HG03571 (cell line): ENCODE results near the gene KCNG1.

Experiments used
- ATAC-seq: cut with Tn5 transposase; IDR thresholded peaks from one replicate; pipeline ENCODE4 v1.9.1; 2021; ENCODE audit not compliant: unreplicated experiment

The KCNG1 gene

DNA sequence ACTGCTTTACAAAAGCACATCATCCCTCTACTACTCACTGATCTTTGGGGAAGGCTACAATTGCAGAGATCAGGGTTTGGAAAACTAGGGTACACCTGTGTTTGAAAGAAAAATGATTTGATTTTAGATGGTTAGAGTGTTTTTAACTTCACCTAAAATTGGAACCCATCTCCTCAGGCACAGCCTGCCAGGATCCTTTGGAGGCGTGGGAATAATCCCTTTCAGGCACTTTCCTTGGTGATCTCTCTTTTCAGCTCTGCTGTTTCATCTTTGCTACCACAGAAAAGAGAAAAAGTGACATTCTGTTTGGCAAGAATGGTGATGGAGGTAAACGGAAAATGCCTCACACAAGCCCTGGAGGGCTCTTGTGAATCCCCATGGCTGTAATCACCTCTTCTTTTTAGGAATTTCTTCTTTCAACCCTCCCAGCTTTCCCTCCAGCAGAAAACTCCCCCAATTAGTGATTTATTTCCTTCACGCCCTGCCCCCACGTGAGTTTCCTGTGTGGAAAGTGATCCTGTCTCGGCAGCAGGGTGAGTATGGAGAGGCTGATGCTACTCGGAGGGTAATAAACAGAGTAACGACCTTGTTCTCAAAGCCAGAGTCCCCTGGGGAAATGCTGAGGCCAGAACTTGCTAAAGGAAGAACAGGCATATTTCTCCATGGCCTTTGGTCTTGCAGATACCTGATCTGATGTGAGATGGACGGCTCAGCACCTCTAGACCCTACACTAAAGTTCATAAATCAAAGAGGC lies 9.2 kb downstream of the KCNG1 start:
- no peak for ATAC-seq

DNA sequence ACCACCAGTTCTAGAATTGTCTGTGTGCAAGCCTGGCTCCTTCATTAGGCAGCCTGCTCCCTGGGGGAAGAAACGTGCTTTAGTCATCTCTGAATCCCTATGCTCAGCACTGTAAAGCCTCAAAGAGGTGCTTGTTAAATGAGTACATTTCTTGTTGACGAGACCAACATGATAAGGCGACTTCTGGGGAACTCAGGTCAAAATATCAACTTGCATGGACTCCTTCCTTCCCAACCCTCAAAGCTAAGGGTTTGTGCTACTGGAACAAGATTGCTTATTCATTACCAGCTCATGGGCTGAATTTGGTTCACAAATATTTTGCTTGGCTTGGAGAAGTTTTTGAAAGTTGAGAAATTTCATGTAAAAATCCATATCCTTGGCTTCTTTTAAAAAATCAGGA lies 10.6 kb downstream of the KCNG1 start:
- no peak for ATAC-seq

DNA sequence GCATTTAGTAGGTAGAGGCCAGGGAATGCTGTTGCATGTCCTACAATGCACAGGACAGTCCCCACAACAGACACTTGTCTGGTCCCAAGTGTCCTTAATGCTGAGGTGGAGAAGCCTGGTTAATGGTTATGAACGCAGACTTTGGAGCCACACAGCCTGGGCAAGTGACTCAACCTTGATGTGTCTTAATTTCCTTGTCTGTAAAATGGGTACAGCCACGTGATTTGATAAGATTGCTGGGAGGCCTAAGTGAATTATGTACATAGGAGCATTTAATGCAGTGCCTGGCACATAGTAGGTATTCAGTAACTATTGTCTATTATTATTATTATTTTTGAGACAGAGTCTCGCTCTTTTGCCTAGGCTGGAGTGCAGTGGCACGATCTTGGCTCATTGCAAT lies 11.4 kb downstream of the KCNG1 start:
- ATAC-seq = no peak

DNA sequence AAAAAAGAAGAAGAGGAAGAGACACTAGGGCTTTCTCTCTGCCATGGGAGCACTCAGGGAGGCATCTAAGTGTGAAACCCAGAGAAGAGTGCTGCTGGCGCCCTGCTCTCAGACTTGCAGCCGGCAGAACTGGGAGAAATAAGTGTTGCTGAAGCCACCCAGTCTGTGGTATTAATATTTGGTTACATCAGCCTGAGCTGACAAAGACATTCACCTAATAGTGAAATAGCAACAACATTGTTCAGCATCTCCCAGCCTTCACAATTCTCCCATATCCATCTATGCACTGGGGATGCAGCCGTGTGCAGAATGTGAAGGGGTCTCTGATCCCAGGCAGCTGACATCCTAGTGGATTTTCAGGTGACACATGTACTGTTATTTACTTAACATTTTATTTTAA lies 12.0 kb downstream of the KCNG1 start:
- no peak for ATAC-seq

DNA sequence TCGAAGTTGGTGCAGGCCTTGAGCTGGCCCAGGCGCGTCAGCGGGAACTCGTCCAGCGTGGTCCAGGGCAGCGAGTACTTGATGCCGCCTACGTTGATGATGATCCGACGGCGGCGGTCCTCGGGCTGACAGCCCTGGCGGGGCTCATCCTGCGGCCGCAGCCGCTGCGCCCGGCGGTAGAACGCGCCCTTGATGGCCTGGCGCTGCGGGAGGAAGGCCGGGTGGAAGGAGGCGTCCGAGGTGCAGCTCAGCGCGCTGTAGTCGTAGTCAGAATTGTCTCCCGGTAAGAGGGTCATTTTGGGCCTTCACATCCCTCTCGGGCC lies 12.9 kb downstream of the KCNG1 start:
- ATAC-seq = no peak

DNA sequence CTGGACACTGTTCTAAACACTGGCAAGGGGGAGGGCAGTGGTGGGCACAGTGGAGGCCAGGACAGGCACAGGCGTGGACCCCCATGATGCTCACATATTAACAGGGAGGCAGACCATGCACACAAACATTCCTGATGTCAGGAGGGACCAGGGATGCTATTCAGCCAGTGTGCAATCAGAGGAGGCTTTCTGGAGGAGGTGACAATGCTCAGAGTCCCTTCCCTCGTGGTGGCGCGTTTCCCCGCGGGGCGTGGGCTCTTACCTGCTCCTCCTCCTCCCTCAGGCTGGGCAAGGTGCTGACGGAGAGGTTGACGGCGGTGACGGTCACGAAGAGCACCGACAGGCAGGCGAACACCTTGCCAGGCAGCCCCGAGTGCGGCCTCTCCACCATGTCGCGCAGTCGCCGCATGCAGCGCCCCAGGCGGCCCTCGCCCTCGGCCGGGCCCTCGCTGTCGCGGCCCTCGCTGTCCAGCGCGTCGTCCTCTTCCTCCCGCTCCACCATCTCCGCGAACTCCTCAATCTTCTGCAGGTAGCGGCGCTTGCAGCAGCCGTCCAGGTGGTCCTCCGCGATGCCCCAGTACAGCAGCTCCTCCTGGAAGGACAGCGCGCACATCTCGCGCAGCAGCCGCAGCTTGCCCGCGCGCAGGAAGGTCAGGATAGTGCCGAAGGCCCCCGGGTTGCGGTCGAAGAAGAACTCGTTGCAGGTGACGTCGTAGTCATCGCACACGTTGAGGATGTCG lies 13.4 kb downstream of the KCNG1 start:
- no peak for ATAC-seq

DNA sequence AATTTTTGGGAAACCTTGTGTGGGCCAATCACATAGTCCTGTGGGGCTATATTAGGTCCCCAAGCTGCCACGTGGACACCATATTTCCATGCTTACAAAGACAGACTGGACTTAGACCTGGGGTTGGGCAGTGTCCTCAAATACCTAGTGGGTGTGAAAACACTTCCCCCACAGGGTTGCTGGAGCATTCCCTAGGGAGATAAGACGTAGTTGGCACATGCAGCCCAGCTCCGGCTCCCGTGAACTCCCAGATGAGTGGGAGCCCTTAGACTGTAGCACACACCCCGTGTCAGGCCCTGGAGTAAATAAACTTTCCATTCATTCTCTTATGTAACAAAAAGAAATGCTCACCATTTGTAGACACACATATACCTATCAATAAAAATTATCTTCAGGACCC lies 14.2 kb downstream of the KCNG1 start:
- ATAC-seq = no peak

DNA sequence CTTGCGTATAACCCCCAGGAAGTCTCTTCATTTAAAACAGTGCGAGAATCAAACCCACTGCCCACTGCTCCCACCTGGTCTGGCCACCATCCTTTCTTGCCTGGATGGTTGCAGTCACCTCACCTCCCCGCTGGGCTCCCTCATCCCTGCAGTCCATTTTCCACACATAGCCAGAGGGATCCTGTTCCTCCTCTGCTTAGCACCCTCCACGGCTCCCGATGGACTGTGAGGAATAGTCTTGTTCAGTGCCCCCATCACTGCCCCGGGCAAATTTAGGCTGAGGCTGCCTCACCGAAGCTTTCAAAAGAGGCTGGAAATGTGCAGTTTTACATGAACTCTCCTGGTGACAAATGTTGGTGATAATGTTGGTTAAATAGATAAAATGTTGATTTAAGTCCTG lies 17.7 kb downstream of the KCNG1 start:
- no peak for ATAC-seq

DNA sequence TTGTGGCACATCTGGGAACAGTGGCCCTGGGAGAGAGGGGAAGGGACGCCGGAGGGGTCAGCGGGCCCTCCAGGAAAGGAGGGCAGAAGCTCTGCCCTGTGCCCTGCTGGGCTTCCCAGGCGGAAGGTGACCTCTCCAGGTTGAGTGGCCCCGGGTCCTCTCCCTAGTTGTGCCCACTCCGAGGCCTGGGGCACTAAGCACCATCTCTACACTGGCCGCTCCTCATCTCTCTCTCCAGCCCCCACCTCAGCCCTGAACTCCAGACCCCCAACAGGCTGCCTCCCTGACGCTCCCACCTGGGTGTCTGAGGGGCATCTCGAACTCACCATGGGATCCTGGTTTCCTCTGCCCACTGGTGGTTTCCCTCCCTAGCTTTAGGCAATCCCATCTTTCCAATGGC lies 18.1 kb downstream of the KCNG1 start:
- no peak for ATAC-seq

DNA sequence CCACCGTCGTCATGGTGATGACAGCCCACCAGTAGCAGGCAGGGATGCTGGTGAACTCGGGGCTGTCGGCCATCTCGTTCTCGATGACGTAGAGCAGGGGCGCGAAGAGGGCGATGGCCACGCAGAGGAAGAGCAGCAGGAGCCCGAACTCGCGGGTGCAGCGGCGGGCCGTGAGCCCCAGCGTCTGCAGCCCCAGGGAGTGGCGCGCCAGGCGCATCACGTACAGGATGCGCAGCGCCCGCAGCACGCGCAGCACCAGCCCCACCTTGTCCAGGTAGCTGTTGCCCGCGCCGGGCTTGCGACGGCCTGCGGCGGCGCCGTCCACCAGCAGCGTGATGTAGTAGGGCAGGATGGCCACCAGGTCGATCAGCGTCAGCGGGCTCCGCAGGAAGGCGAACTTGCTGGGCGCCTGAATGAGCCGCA lies 18.6 kb downstream of the KCNG1 start:
- ATAC-seq = no peak

DNA sequence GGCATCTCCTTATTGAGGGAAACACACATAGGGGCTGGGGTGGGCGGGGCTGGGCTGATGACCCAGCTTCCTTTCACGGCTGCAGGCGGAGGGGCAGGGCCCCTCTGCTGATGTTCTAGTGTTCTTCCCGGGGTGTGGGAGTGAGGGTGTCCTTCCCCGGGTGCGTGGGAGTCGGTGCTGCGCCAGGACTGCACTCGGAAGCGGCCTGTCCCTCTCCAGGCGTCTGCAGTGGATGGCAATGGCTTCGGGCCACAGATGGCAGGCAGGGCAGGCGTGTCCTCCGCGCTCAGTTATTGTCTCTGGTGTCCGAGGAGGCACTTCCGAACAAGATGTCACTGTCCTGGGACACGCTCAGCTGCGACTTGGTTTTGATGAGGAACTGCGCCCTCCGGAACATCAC lies 19.2 kb downstream of the KCNG1 start:
- no peak for ATAC-seq

DNA sequence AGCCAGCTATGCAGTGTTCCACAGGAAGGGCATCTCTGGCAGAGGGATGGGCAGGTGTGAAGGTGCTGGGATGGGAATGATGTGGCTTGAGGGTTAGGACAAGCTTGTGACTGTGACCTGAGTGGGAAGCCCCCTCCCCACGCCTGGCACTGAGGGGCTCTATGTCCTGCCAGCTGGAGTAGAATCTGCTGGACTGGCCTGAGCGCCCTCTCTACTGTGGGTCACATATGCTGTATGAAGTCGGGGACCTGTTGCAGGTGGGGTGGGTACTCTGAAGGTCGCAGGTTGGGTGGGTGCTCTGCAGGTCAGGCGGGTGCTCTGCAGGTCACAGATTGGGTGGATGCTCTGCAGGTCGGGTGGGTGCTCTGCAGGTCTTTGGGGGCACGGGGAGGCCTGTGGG lies 20.3 kb downstream of the KCNG1 start:
- no peak for ATAC-seq

DNA sequence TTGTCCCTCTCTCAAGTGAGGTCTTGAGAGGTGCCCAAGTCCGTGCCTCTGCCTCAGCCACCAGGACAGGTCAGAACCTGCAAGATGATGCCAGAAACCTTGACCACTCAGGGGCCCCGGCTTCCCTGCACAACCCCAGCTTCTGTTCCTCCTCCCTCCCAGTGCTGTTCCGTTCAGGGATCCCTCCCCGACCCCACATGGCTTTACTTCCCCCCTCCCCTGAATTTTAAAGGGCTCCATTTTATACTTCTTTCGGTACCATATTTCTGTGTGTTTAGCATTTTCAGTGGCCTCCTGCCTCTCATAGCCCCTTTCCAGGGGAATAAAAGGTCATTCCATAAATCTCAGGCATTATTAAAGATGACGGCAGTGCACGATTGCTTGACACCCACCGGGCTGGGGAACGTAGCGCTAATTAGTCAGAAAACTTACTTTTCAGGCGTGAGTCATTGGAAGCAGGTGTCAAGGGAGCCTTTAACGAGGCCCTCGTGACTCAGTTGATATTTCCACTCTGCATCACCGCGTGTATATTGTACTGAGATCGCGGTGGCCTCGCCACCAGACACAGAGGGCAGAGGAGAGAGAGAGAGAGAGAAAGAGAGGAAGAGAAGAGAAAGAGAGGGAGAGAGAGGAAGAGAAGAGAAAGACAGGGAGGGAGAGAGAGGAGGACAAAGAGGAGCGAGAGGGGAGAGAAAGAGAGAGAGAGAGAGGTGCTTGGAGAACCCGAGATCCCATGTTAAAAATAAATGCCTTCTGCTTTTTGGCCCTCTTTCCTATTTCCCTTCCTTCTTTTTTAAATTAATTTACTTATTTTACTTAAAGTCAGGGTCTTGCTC lies 21.3 kb downstream of the KCNG1 start:
- ATAC-seq = no peak

DNA sequence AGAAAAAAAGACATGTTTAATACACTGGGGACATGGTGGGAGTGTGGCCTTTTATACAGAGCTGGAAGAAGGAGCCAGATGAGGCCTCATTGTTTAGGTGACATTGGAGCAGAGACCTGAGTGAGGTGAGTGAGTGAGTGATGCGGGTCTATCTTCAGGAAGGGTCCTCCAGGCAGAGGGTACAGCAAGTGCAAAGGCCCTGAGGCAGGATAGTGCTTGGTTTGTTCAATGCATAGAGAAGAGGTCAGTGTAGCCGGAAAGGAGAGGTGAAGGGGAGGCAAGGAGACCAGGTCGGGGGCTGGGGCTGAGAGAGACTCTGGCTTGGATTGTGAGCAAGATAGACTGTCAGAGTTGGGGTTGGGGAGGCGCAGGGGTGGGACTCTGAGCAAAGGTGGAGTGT lies 23.6 kb downstream of the KCNG1 start:
- ATAC-seq = no peak

DNA sequence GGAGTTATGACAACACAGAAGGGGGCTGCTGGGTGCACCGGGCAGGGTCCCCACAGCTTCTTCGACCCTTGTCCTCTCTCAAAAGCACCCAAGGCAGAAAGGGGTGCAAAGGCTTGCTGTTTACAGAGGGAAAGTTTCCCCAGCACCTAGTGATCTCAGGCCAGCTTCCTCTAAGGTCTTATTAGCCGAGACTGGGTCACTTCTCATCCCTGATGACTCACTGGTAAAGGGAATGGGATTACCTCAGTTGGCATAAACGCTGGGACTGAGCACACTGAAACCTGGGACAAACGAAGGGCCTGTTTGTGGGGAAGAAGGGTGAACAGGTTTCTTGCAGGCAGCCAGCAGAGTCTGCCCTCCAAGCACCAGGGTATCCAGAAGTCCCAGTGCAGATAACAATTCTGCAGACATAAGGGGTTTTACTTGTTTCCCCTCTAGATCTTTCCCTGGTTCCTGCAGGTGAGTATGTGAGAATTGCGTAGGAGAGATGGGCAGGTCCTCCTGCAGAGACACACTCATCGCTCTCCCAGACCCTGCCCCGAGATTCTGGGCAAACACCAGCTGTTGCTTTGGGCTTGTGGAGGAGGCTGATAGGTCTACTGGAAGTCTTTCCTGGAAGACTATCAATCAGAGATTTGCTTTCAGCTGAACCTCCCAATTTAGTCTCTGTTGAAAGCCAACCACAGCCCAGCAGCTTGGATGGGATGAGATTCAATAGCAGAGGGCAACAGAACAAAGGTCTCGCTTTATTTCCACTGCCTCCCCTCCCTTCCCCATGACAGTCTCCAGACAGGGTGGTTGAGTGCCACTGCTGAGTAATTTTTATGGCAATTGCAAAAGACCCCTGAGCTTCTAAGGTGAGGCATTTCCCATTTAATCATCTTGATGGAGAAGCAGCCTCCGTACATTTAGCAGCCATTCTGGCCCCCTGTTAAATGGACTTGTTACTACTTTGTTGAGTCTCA lies 25.7 kb downstream of the KCNG1 start:
- no peak for ATAC-seq

DNA sequence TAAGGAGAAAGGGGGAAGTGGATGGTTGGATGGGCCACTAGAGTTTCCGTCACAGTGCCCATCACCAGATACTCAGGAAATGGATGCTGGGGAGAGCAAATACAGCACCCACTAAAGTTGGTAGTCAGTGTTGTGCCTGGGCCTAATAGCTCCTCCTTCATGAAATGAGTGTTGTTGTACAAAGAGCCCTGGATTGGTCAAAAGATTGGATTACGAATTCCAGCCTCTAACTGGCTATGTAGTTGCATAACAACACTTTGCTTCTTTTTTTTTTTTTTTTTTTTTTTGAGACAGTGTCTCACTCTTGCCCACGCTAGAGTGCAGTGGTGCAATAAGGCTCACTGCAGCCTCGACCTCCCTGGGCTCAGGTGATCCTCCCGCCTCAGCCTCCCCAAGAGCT lies 27.4 kb downstream of the KCNG1 start:
- no peak for ATAC-seq

DNA sequence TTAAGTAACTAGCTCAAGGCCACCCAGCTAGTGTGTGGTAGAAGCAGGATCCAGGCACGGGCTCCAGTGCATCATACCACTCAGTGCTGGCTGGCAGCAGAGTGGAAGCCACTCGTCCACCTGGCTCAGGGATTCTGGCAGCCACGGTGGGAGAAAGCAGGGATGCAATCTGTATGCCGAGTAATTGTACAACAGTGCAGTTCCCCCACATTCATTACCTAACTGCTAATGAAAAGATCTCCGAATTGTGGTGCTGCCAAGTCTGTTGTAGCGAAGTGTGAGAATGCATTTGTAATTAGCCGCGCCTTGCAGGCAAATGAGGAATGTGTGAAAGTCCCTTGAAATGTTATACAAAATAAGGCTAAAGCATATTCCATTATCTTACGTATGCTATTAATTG lies 29.0 kb downstream of the KCNG1 start:
- ATAC-seq = no peak

DNA sequence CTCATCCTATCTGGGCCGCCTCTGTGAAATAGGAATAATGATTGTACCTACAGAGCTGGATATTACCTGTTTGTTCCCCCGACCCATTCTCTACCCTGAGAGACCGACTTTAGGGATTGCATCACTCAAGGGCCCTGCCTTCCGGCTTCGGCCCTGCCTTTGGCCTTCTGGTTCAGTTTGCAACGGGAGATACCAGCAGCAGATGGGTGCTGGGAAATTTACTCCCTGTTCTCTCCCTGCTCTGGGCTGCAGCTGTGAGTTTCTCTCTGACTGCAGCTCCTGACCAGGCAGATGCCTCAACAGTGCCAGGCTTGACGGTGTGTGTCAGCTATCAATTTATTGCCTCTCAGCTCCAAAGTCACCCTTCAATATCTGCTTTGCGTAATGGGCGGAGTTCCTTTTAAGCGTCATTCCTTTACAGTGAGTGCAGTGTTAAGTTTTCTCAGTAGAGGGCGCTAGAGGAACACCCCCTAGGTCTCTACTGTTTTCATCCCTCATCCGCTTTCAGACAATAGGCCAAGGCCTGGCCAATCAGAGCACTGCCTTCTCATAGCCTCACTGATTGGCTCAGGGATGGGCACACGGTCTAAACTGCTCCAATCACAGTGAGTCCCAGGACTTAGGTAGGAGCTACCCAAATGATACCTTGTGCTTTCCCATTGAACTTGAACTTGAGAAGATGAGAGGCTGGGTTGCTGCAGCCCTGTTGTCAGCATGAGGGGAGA lies 30.0 kb downstream of the KCNG1 start:
- no peak for ATAC-seq

DNA sequence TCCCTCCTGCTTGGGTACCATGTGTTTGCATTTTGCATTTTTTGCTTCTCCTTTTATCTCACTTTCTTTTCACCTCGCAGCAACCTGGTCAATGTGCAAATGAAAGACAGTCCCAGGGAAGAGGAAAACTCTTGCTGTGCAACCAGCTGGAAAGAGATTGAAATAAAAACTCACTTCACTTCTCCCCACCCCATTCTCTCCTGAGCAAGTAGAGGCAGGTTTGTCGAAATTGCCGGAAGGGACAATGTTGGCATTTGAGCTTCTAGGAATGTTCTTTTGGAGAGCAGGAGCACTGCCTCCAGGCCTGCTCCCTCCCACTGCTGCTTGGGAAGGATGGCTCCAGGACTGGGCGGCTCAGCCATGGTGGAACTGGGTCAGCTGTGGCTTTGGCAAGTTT lies 30.6 kb downstream of the KCNG1 start:
- no peak for ATAC-seq

DNA sequence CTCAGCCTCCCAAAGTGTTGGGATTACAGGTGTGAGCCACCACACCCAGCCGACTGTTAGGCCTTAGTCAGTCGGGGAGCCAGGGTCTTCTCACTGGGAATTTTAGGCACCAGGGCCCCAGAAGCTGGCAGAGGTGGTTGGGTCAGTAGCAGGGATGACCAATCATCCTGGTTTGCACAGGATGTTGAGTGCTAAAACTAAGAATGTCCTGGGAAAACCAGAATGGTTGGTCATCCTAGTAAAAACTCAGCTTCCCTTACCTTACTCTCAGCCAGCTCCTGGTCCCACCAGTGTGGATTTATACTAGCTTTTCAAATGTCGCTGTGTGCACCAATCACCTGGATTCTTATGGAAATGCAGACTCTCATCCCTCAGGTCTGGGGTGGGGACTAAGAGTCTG lies 31.8 kb downstream of the KCNG1 start:
- no peak for ATAC-seq
